GM18867 (cell line): ENCODE results near the gene DHDH.
"Not testable (repeated sequence)": the region's sequence is repeated elsewhere in the genome, so short reads cannot be mapped to it uniquely, and the experiment has no call there.

Source experiments
- ATAC-seq: cut with Tn5 transposase; IDR thresholded peaks from one replicate; pipeline ENCODE4 v1.9.1; 2021; ENCODE audit warnings: mild to moderate bottlenecking, moderate library complexity; ENCODE audit not compliant: unreplicated experiment

DHDH gene

GRCh38 chr19:48933382-48933932, at the start of gene DHDH:
TSS of gene DHDH (plus strand) at chr19:48933699. CDS start at chr19:48933722, 23 bp downstream.
- no peak for ATAC-seq

GRCh38 chr19:48883726-48884125, 49.8 kb upstream of the DHDH start:
- ATAC-seq, result no peak

GRCh38 chr19:48887861-48888612, 45.5 kb upstream of the DHDH start:
- ATAC-seq, result no peak

GRCh38 chr19:48889496-48889895, 44.0 kb upstream of the DHDH start:
- ATAC-seq, result not testable (repeated sequence)

- no peak for ATAC-seq
Measured at GRCh38 chr19:48890551-48890950, 42.9 kb upstream of the DHDH start.

- ATAC-seq, result no peak
Measured at GRCh38 chr19:48895226-48895625, 38.3 kb upstream of the DHDH start.

- ATAC-seq, result no peak
Measured at GRCh38 chr19:48896191-48896720, 37.2 kb upstream of the DHDH start.

GRCh38 chr19:48897181-48897580, 36.3 kb upstream of the DHDH start:
- ATAC-seq, result no peak

- not testable (repeated sequence) for ATAC-seq
Measured at GRCh38 chr19:48899386-48899749, 34.1 kb upstream of the DHDH start.

- ATAC-seq, result peak; percentile 89
Measured at GRCh38 chr19:48899781-48900476, 33.6 kb upstream of the DHDH start, which contains the start of gene NUCB1. TSS of gene NUCB1 (plus strand) at chr19:48900312. CDS start at chr19:48900797, 485 bp downstream.

- ATAC-seq, result no peak
Measured at GRCh38 chr19:48900477-48901406, 32.8 kb upstream of the DHDH start.

- not testable (repeated sequence) for ATAC-seq
Measured at GRCh38 chr19:48902291-48902690, 31.2 kb upstream of the DHDH start.

GRCh38 chr19:48903788-48904187, 29.7 kb upstream of the DHDH start:
- ATAC-seq, result not testable (repeated sequence)

- ATAC-seq, result no peak
Measured at GRCh38 chr19:48905664-48906063, 27.8 kb upstream of the DHDH start.

GRCh38 chr19:48906324-48906723, 27.2 kb upstream of the DHDH start:
- ATAC-seq, result no peak

GRCh38 chr19:48907671-48908070, 25.8 kb upstream of the DHDH start:
- ATAC-seq, result no peak

GRCh38 chr19:48909424-48910077, 23.9 kb upstream of the DHDH start:
- ATAC-seq, result not testable (repeated sequence)

- ATAC-seq, result no peak
Measured at GRCh38 chr19:48910803-48911202, 22.7 kb upstream of the DHDH start.

GRCh38 chr19:48913114-48913889, 20.2 kb upstream of the DHDH start:
- no peak for ATAC-seq
